Measurements from ENCODE around the gene TMA7B. TPM values are rescaled to one million over a fixed set of nuclear protein-coding genes. Genes with fewer than 3 reads are reported as not detected.

TMA7B gene
- total RNA-seq, 1 donor from 2014 or later: not detected

GRCh38 chr22:40000171-40000570, 40.0 kb downstream of the TMA7B start:
- DNase-seq (ENCODE audit: low read depth, low spot score): no peak

GRCh38 chr22:40001106-40001505, 40.9 kb downstream of the TMA7B start:
- DNase-seq (ENCODE audit: low read depth, low spot score): no peak

- no peak for DNase-seq (ENCODE audit: low read depth, low spot score)
Observed at GRCh38 chr22:40001800-40002577, 41.8 kb downstream of the TMA7B start.

GRCh38 chr22:40002935-40003715, 42.9 kb downstream of the TMA7B start:
- DNase-seq (ENCODE audit: low read depth, low spot score): no peak

- no peak for DNase-seq (ENCODE audit: low read depth, low spot score)
Observed at GRCh38 chr22:40004836-40005235, 44.6 kb downstream of the TMA7B start.

GRCh38 chr22:40006641-40007040, 46.4 kb downstream of the TMA7B start:
- DNase-seq (ENCODE audit: low read depth, low spot score): no peak

- no peak for DNase-seq (ENCODE audit: low read depth, low spot score)
Observed at GRCh38 chr22:40007853-40008710, 47.9 kb downstream of the TMA7B start.

- DNase-seq (ENCODE audit: low read depth, low spot score): no peak
Observed at GRCh38 chr22:40008726-40009291, 48.6 kb downstream of the TMA7B start.

- no peak for DNase-seq (ENCODE audit: low read depth, low spot score)
Observed at GRCh38 chr22:40009292-40009774, 49.1 kb downstream of the TMA7B start.

GRCh38 chr22:40009951-40010671, 49.9 kb downstream of the TMA7B start:
- DNase-seq (ENCODE audit: low read depth, low spot score): no peak

- DNase-seq (ENCODE audit: low read depth, low spot score): no peak
Observed at GRCh38 chr22:40010746-40011145, 50.5 kb downstream of the TMA7B start.

Other genes with a start within 250 kb of the TMA7B start
- not detected in 2 replicates for gene ENTHD1, start 66.6 kb upstream of the TMA7B start, total RNA-seq
- not detected in 2 replicates for gene GRAP2, start 59.3 kb upstream of the TMA7B start, total RNA-seq
- gene FAM83F, start 34.6 kb downstream of the TMA7B start, total RNA-seq: 0.04 TPM in 1 of 2 replicates, not detected in the other
- 13.3 and 23.0 TPM in 2 replicates for gene TNRC6B, start 217.5 kb downstream of the TMA7B start, total RNA-seq